Measurements from ENCODE around the gene RNF43. TPM values are rescaled to one million over a fixed set of nuclear protein-coding genes. Genes with fewer than 3 reads are reported as not detected.

Gene RNF43
- polyA plus RNA-seq, 1 donor from 2014 or later = not detected

DNA sequence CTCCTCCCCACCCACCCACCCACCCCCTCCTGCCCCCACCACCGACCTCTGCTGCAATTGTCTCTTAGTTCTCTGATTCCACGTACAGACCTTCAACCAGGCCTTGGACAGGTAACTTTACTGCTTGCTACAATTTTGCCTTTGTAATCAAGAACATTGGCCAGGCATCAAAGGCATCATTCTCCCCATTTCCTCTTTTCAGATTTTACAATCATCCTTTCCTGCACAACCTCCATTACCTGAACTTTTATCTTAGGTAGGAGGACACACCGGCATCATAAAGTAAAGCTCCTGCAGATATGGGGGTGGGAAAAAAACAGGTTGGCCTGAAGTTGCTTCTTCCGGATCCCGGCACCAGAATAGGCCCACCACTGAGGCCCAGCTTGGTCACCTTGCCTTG lies 39.7 kb downstream of the RNF43 start:
- Histone ChIP-seq H3K9me3 (ENCODE audit: low read length) (no peaks in the 10 kb centered on the region), H3F3A (ENCODE audit: insufficient read depth, low read length, poor library complexity, severe bottlenecking) (no peaks in the 10 kb centered on the region), H3K27ac (ENCODE audit: low read length) (no peak overlapping the region), H3K79me2 (replicated peaks; ENCODE audit: insufficient read depth, low read length) (no peaks in the 10 kb centered on the region), H3K9ac (ENCODE audit: low read length) (no peak overlapping the region), H3K27me3 (ENCODE audit: insufficient read depth, low read depth, low read length) (no peaks in the 10 kb centered on the region), H3K4me2 (ENCODE audit: low read length) (no peak overlapping the region), H3K9me2 (ENCODE audit: insufficient read depth, low read length) (no peaks in the 10 kb centered on the region), H4K20me1 (ENCODE audit: insufficient read depth) (no peaks in the 10 kb centered on the region), H3K4me3 (ENCODE audit: low read length) (no peak overlapping the region), H3K36me3 (ENCODE audit: insufficient read depth, low read length) (no peaks in the 10 kb centered on the region), H2AFZ (ENCODE audit: low read depth, low read length) (no peak overlapping the region)
- TF ChIP-seq MXI1 (conservative IDR thresholded peaks at IDR 0.05; ENCODE audit: poor library complexity, severe bottlenecking) (no peak), EZH2 (IDR thresholded peaks at IDR 0.05; ENCODE audit: borderline replicate concordance, insufficient read depth, low read length, poor library complexity, severe bottlenecking) (no peak), SMC3 (conservative IDR thresholded peaks at IDR 0.05; ENCODE audit: poor library complexity) (no peak), RAD21 (conservative IDR thresholded peaks at IDR 0.05) (no peak), CTCF (IDR thresholded peaks at IDR 0.05; ENCODE audit: poor library complexity, severe bottlenecking) (no peak), POLR2AphosphoS5 (IDR thresholded peaks at IDR 0.05) (no peak), TAF1 (IDR thresholded peaks at IDR 0.05; ENCODE audit: low read depth) (no peak), EP300 (conservative IDR thresholded peaks at IDR 0.05; ENCODE audit: poor library complexity, severe bottlenecking) (no peak)
- TF ChIP-seq, protein P1, sequence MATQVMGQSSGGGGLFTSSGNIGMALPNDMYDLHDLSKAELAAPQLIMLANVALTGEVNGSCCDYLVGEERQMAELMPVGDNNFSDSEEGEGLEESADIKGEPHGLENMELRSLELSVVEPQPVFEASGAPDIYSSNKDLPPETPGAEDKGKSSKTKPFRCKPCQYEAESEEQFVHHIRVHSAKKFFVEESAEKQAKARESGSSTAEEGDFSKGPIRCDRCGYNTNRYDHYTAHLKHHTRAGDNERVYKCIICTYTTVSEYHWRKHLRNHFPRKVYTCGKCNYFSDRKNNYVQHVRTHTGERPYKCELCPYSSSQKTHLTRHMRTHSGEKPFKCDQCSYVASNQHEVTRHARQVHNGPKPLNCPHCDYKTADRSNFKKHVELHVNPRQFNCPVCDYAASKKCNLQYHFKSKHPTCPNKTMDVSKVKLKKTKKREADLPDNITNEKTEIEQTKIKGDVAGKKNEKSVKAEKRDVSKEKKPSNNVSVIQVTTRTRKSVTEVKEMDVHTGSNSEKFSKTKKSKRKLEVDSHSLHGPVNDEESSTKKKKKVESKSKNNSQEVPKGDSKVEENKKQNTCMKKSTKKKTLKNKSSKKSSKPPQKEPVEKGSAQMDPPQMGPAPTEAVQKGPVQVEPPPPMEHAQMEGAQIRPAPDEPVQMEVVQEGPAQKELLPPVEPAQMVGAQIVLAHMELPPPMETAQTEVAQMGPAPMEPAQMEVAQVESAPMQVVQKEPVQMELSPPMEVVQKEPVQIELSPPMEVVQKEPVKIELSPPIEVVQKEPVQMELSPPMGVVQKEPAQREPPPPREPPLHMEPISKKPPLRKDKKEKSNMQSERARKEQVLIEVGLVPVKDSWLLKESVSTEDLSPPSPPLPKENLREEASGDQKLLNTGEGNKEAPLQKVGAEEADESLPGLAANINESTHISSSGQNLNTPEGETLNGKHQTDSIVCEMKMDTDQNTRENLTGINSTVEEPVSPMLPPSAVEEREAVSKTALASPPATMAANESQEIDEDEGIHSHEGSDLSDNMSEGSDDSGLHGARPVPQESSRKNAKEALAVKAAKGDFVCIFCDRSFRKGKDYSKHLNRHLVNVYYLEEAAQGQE (IDR thresholded peaks at IDR 0.05; ENCODE audit: borderline replicate concordance) = no peak

- Histone ChIP-seq H3K27ac (ENCODE audit: low read length) (no peak overlapping the region), H3K9me2 (ENCODE audit: insufficient read depth, low read length) (no peaks in the 10 kb centered on the region), H3K4me3 (ENCODE audit: low read length) (no peak overlapping the region), H3K4me2 (ENCODE audit: low read length) (no peak overlapping the region), H4K20me1 (ENCODE audit: insufficient read depth) (no peaks in the 10 kb centered on the region), H3K79me2 (replicated peaks; ENCODE audit: insufficient read depth, low read length) (no peaks in the 10 kb centered on the region), H3K9ac (ENCODE audit: low read length) (no peak overlapping the region), H3F3A (ENCODE audit: insufficient read depth, low read length, poor library complexity, severe bottlenecking) (no peaks in the 10 kb centered on the region), H3K9me3 (ENCODE audit: low read length) (no peaks in the 10 kb centered on the region), H3K36me3 (ENCODE audit: insufficient read depth, low read length) (no peaks in the 10 kb centered on the region), H2AFZ (ENCODE audit: low read depth, low read length) (no peak overlapping the region), H3K27me3 (ENCODE audit: insufficient read depth, low read depth, low read length) (no peaks in the 10 kb centered on the region)
- TF ChIP-seq EZH2 (IDR thresholded peaks at IDR 0.05; ENCODE audit: borderline replicate concordance, insufficient read depth, low read length, poor library complexity, severe bottlenecking) = no peak
Measured at GRCh38 chr17:58377093-58377601, 40.2 kb downstream of the RNF43 start.

Measured in neural cell (in vitro differentiated cells).